ENCODE measurements around the gene IL6R.

The IL6R gene

GRCh38 chr1:154434346-154435085 is 29.4 kb downstream of the IL6R start:
- H3K4me3 ChIP-seq (ENCODE audit: low read depth, low read length): no peak overlapping the region
- no peak for DNase-seq (ENCODE audit: low read depth)
- no peak for TF ChIP-seq CTCF (IDR thresholded peaks at IDR 0.05; ENCODE audit: insufficient read depth, low read depth, low read length, missing control alignments)

- TF ChIP-seq CTCF (IDR thresholded peaks at IDR 0.05; ENCODE audit: insufficient read depth, low read depth, low read length, missing control alignments): no peak
- DNase-seq (ENCODE audit: low read depth): no peak
- H3K4me3 ChIP-seq (ENCODE audit: low read depth, low read length): no peak overlapping the region
These were observed 30.6 kb downstream of the IL6R start for GRCh38 chr1:154435599-154436200.

- no peak overlapping the region for H3K4me3 ChIP-seq (ENCODE audit: low read depth, low read length)
- TF ChIP-seq CTCF (IDR thresholded peaks at IDR 0.05; ENCODE audit: insufficient read depth, low read depth, low read length, missing control alignments): no peak
These were observed 31.3 kb downstream of the IL6R start for GRCh38 chr1:154436433-154436832.

GRCh38 chr1:154440036-154440804 is 35.1 kb downstream of the IL6R start:
- DNase-seq (ENCODE audit: low read depth): no peak
- no peak overlapping the region for H3K4me3 ChIP-seq (ENCODE audit: low read depth, low read length)
- no peak for TF ChIP-seq CTCF (IDR thresholded peaks at IDR 0.05; ENCODE audit: insufficient read depth, low read depth, low read length, missing control alignments)

More at GRCh38 chr1:154436433-154436832, 31.3 kb downstream of the IL6R start:
- no peak for DNase-seq (ENCODE audit: low read depth)

- no peak for TF ChIP-seq CTCF (IDR thresholded peaks at IDR 0.05; ENCODE audit: insufficient read depth, low read depth, low read length, missing control alignments)
- no peak overlapping the region for H3K4me3 ChIP-seq (ENCODE audit: low read depth, low read length)
- DNase-seq (ENCODE audit: low read depth): no peak
These were observed 36.2 kb downstream of the IL6R start for GRCh38 chr1:154441241-154441888.

GRCh38 chr1:154442006-154442740 is 37.0 kb downstream of the IL6R start:
- peak; percentile 40 for TF ChIP-seq CTCF (IDR thresholded peaks at IDR 0.05; ENCODE audit: insufficient read depth, low read depth, low read length, missing control alignments)
- H3K4me3 ChIP-seq (ENCODE audit: low read depth, low read length): no peak overlapping the region
- DNase-seq (ENCODE audit: low read depth): no peak

All from GM12865 (cell line).